HepG2 (cell line): Measurements from ENCODE around the gene TMEM95. TPM values are rescaled to one million over a fixed set of nuclear protein-coding genes. Genes with fewer than 3 reads are reported as not detected.

Experiments
- ATAC-seq: fragments of 200-7000 bp; cut with Tn5 transposase; 3 replicates; pipeline ENCODE4 v1.9.1; 2020; ENCODE audit warnings: mild to moderate bottlenecking, moderate library complexity
- BruUV-seq: library from RNA; stranded (reverse); fragments of 400-500 nt; replicated peaks from 2 replicates; lab custom pipeline; 2021; lab: Mats Ljungman, UMichigan
- CTCF ChIA-PET: fragments of 300-600 bp; formaldehyde crosslinking; extraction: SDS; loops from one replicate; lab custom pipeline; 2021; ENCODE audit warnings: low total read pairs, inconsistent platforms, low intra/inter-chr PET ratio; lab: Yijun Ruan, JAX
- POLR2A ChIA-PET: fragments of 350-600 bp; sonication (Branson Sonifier 250); formaldehyde crosslinking; loops from one replicate; lab custom pipeline; 2020; ENCODE audit warnings: antibody characterized with exemption, inconsistent platforms; lab: Yijun Ruan, JAX
- DNase-seq: peaks from one replicate; pipeline ENCODE4 v3.0.0-alpha.2; 2015; ENCODE audit warnings: low spot score
- FAIRE-seq: peaks from 3 replicates; lab custom pipeline; 2011; peaks lifted over from hg19 to GRCh38; lab: Jason Lieb, UNC
- H2AFZ ChIP-seq: one replicate; pipeline ENCODE4 v1.6.1; 2011; ENCODE audit warnings: low read length, inconsistent platforms
- H3K27ac ChIP-seq: fragments of 300-600 bp; 3 replicates; pipeline ENCODE4 v1.8.0; 2011; ENCODE audit warnings: mixed run types, mild to moderate bottlenecking, mixed read lengths, low read length, inconsistent platforms; ENCODE audit not compliant: insufficient read depth; ENCODE audit errors: extremely low read length
- H3K27me3 ChIP-seq, 2 experiments: fragments of 200-600 bp in 1 of 2; 2 replicates in 1 of 2; 3 replicates in 1 of 2; pipeline versions ENCODE4 v1.6.0 to v1.8.0; 2011; ENCODE audit warnings: low read length in 2 of 2, mild to moderate bottlenecking in 2 of 2, moderate library complexity in 2 of 2, inconsistent platforms in 1 of 2; ENCODE audit not compliant: insufficient read depth in 2 of 2, control insufficient read depth in 1 of 2
- H3K36me3 ChIP-seq, 2 experiments: fragments of 200-600 bp in 1 of 2; replicated peaks in 1 of 2; 2 replicates in 1 of 2; 3 replicates in 1 of 2; pipeline versions ENCODE4 v1.5.1 to v1.8.0; 2011; ENCODE audit warnings: low read length in 2 of 2, inconsistent platforms in 1 of 2; ENCODE audit not compliant: insufficient read depth in 2 of 2, control insufficient read depth in 1 of 2
- H3K4me1 ChIP-seq: 2 replicates; pipeline ENCODE4 v1.5.1; 2012; ENCODE audit warnings: low read length, inconsistent platforms; ENCODE audit not compliant: insufficient read depth
- H3K4me2 ChIP-seq: 2 replicates; pipeline ENCODE4 v1.6.0; 2011; ENCODE audit warnings: low read depth, low read length, inconsistent platforms
- H3K4me3 ChIP-seq, 3 experiments: fragments of 200-600 bp in 1 of 3; sonication (generic), shearing (Covaris generic) in 1 of 3; replicated peaks in 1 of 3; 2 replicates each; pipeline ENCODE4 v1.5.1; 2011 to 2016; ENCODE audit warnings: low read length in 3 of 3, inconsistent platforms in 2 of 3, low read depth in 2 of 3, mild to moderate bottlenecking in 2 of 3, control low read depth in 1 of 3, mixed read lengths in 1 of 3; ENCODE audit not compliant: insufficient read depth in 1 of 3
- H3K79me2 ChIP-seq: one replicate; pipeline ENCODE4 v1.6.1; 2011; ENCODE audit warnings: low read length, inconsistent platforms; ENCODE audit not compliant: insufficient read depth
- H3K9ac ChIP-seq: 2 replicates; pipeline ENCODE4 v1.6.0; 2011; ENCODE audit warnings: mild to moderate bottlenecking, low read depth, low read length, inconsistent platforms; ENCODE audit not compliant: insufficient read depth
- H3K9me3 ChIP-seq: 2 replicates; pipeline ENCODE4 v1.5.1; 2012; ENCODE audit warnings: mild to moderate bottlenecking, low read length
- H4K20me1 ChIP-seq: 2 replicates; pipeline ENCODE4 v1.6.0; 2011; ENCODE audit warnings: inconsistent platforms, mild to moderate bottlenecking, low read length, moderate library complexity; ENCODE audit not compliant: insufficient read depth
- AGO1 ChIP-seq: fragments of 200-400 bp; formaldehyde crosslinking; IDR thresholded peaks from 2 replicates; pipeline ENCODE4 v1.6.1; 2017; ENCODE audit warnings: mild to moderate bottlenecking, low read depth, low read length, moderate library complexity; ENCODE audit not compliant: poor library complexity, severe bottlenecking
- CTCF ChIP-seq: sonication (generic); formaldehyde crosslinking; IDR thresholded peaks from 2 replicates; pipeline ENCODE4 v1.5.0; 2020; ENCODE audit warnings: mild to moderate bottlenecking, missing genetic modification reagents, moderate library complexity
- DPF2 ChIP-seq: sonication (generic); formaldehyde crosslinking; IDR thresholded peaks from 2 replicates; pipeline ENCODE4 v1.4.0; 2020; ENCODE audit warnings: mild to moderate bottlenecking, low read depth, missing genetic modification reagents, borderline replicate concordance
- HNRNPL ChIP-seq: fragments of 200-400 bp; formaldehyde crosslinking; IDR thresholded peaks from 2 replicates; pipeline ENCODE4 v1.6.1; 2017; ENCODE audit warnings: mild to moderate bottlenecking, low read depth, low read length
- NCOA1 ChIP-seq: sonication (generic); formaldehyde crosslinking; IDR thresholded peaks from 2 replicates; pipeline ENCODE4 v1.9.0; 2021; ENCODE audit warnings: missing genetic modification reagents
- ZC3H13 ChIP-seq: sonication (generic); formaldehyde crosslinking; IDR thresholded peaks from 2 replicates; pipeline ENCODE4 v1.8.1; 2023; ENCODE audit warnings: mild to moderate bottlenecking, missing genetic modification reagents, moderate library complexity
- ZFP36 ChIP-seq: fragments of 150-350 bp; IDR thresholded peaks from 2 replicates; pipeline ENCODE4 v1.6.1; 2018; ENCODE audit warnings: borderline replicate concordance, low read length, low read depth; ENCODE audit not compliant: partially characterized antibody
- ZNF326 ChIP-seq: sonication (generic); formaldehyde crosslinking; IDR thresholded peaks from 2 replicates; pipeline ENCODE4 v1.4.0; 2020; ENCODE audit warnings: missing genetic modification reagents, borderline replicate concordance
- ZNF414 ChIP-seq: sonication (generic); formaldehyde crosslinking; IDR thresholded peaks from 2 replicates; pipeline ENCODE4 v1.5.0; 2020; ENCODE audit warnings: missing genetic modification reagents
- WGBS: methylation state at CpG from one replicate; pipeline ENCODE4 v1.1.6; 2017; ENCODE audit warnings: low lambda C conversion rate; 5-methylcytosine and 5-hydroxymethylcytosine counted together
- in situ Hi-C: cut with HindIII; loops from 2 replicates; pipeline ENCODE4 v1.10.0; 2017; ENCODE audit warnings: low pct_unique_long_range_greater_than_20kb; ENCODE audit not compliant: extremely low pct_ligation_motif_present
- intact Hi-C: fragments of 100-400 bp; cut with micrococcal nuclease; formaldehyde crosslinking; loops from one replicate; pipeline ENCODE4 v1.10.0; 2022; ENCODE audit not compliant: unreplicated experiment
- polyA plus RNA-seq, 8 experiments: library from polyadenylated mRNA; depleted of rRNA in 3 of 8; stranded (reverse) in 7 of 8; unstranded in 1 of 8; fragments of >200 nt; fragmentation: Illumina TruSeq in 4 of 8; extraction: Trizol in 4 of 8; gene quantifications; 2 replicates each; pipeline versions ENCODE4 v1.2.1 to v1.2.3, GENCODE V29; 2011 to 2016; ENCODE audit warnings: low read depth in 4 of 8, missing spikeins in 1 of 8, mixed read lengths in 1 of 8; ENCODE audit not compliant: insufficient read depth in 1 of 8
- total RNA-seq, 5 experiments: library from RNA; depleted of rRNA; stranded (reverse); fragments of >200 nt; fragmentation: Illumina TruSeq; extraction: Trizol; gene quantifications; 2 replicates each; pipeline ENCODE4 v1.2.3, GENCODE V29; 2016; ENCODE audit warnings: low read depth in 1 of 5
- TF ChIP-seq, protein P1 (sequence below), 2 experiments: sonication (generic) in 1 of 2; formaldehyde crosslinking in 1 of 2; IDR thresholded peaks; 2 replicates each; pipeline versions ENCODE4 v1.4.0 to v1.6.1; 2016 to 2020; ENCODE audit warnings: borderline replicate concordance in 1 of 2, low read depth in 1 of 2, mild to moderate bottlenecking in 1 of 2, missing genetic modification reagents in 1 of 2
- TF ChIP-seq, protein P2 (sequence below): sonication (generic); formaldehyde crosslinking; IDR thresholded peaks from 2 replicates; pipeline ENCODE4 v1.5.0; 2020; ENCODE audit warnings: mild to moderate bottlenecking, low read depth, missing genetic modification reagents, borderline replicate concordance
- TF ChIP-seq, protein P3 (sequence below): IDR thresholded peaks from 2 replicates; pipeline ENCODE4 v1.6.1; 2016; ENCODE audit warnings: low read depth, borderline replicate concordance

The TMEM95 gene
- total and polyA plus RNA-seq, 2 of the 13 experiments (the other 11 are each of a cell fraction or from before 2014, with no cell fraction given), result not detected

DNA sequence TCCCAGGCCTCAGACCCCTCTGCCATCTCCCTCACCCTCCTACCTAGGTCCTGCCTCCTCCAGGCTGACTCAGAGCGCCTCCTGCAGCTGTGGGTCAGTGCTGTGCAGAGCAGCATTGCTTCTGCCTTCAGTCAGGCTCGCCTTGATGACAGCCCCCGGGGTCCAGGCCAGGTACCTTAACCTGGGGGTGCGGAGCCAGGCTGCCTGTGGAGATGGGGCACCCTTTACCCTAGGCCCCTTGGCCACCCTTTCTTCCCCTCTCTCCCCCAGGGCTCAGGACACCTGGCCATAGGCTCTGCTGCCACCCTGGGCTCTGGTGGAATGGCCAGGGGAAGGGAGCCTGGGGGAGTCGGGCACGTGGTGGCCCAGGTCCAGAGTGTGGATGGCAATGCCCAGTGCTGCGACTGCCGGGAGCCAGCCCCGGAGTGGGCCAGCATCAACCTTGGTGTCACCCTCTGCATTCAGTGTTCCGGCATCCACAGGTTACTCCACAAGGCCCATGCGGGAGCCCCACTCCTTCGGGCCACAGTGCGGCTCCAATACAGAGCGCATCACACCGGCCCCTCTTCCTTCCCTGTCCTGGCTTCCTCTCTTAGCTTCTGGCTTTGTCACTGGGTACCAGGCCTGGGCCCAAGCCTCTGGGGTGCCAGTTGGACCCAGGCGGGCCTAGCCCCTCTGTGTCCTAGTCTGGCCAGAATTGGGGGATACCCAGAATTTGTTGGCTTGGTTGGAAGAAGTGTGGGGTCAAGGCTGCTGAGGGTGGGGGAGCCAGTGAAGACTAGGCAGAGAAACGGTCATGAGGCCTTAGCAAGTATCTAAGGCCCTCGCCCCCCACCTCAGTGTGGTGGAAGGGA is 8.0 kb upstream of the TMEM95 start:
- H2AFZ ChIP-seq, result no peak overlapping the region
- H3K4me1 ChIP-seq, result peaks cover 54% of the 10 kb centered on the region
- H4K20me1 ChIP-seq, result peaks cover 13% of the 10 kb centered on the region; the same call in 1 of the 2 replicates
- WGBS, result 53% methylated on average over 11 of the region's 18 CpGs
- TF ChIP-seq, protein P1, sequence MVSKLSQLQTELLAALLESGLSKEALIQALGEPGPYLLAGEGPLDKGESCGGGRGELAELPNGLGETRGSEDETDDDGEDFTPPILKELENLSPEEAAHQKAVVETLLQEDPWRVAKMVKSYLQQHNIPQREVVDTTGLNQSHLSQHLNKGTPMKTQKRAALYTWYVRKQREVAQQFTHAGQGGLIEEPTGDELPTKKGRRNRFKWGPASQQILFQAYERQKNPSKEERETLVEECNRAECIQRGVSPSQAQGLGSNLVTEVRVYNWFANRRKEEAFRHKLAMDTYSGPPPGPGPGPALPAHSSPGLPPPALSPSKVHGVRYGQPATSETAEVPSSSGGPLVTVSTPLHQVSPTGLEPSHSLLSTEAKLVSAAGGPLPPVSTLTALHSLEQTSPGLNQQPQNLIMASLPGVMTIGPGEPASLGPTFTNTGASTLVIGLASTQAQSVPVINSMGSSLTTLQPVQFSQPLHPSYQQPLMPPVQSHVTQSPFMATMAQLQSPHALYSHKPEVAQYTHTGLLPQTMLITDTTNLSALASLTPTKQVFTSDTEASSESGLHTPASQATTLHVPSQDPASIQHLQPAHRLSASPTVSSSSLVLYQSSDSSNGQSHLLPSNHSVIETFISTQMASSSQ (IDR thresholded peaks at IDR 0.05; ENCODE audit: low read depth), result no peak
- TF ChIP-seq, protein P1 (CRISPR knock-in tag; IDR thresholded peaks at IDR 0.05; ENCODE audit: borderline replicate concordance), result 0 out of 2 replicates have a peak, but pooled peaks have one; percentile 6
- 0 out of 2 replicates have a peak, but pooled peaks have one; percentile 28 for TF ChIP-seq NCOA1 (CRISPR knock-in tag)
- TF ChIP-seq, protein P2, sequence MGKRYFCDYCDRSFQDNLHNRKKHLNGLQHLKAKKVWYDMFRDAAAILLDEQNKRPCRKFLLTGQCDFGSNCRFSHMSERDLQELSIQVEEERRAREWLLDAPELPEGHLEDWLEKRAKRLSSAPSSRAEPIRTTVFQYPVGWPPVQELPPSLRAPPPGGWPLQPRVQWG (CRISPR knock-in tag), result no peak
- peak; percentile 88 for TF ChIP-seq AGO1
- 0 out of 2 replicates have a peak, but pooled peaks have one; percentile 18 for TF ChIP-seq ZNF414 (CRISPR knock-in tag)
- TF ChIP-seq CTCF, result peak; percentile 29; the same call in 1 of the 2 replicates
- peak; percentile 60; the same call in 1 of the 2 replicates for TF ChIP-seq ZNF326 (CRISPR knock-in tag)
- TF ChIP-seq, protein P3, sequence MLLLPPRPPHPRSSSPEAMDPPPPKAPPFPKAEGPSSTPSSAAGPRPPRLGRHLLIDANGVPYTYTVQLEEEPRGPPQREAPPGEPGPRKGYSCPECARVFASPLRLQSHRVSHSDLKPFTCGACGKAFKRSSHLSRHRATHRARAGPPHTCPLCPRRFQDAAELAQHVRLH, result no peak
- 0 out of 2 replicates have a peak, but pooled peaks have one; percentile 23 for TF ChIP-seq HNRNPL
- TF ChIP-seq DPF2, result 0 out of 2 replicates have a peak, but pooled peaks have one; percentile 19
- peak; percentile 50; the same call in 1 of the 2 replicates for TF ChIP-seq ZC3H13 (CRISPR knock-in tag)
- no peak for TF ChIP-seq ZFP36
- no peak for DNase-seq
- no peaks in the 10 kb centered on the region for H3K79me2 ChIP-seq
- intact Hi-C loops, result loop anchor here (2.0 kb wide), 1 partner anchor 66 kb away; the partner anchor contains the start of gene SLC2A4
- peaks cover 2 to 20% of the 10 kb centered on the region in 2 experiments; a peak in 3 of 5 replicates for H3K27me3 ChIP-seq
- no peak overlapping the region for H3K4me2 ChIP-seq
- no peak for ATAC-seq
- ChIA-PET CTCF (interaction anchor here (1.0 to 5.9 kb wide), 3 partner anchors 23 to 66 kb away, joined by 3 to 41 read pairs (median 15); partner anchors contain the start of gene SLC2A4), POLR2A (interaction anchor here (1.9 to 2.3 kb wide), 2 partner anchors 12 to 56 kb away, joined by 5 to 7 read pairs; partner anchors contain the start of gene TMEM256)
- H3K9ac ChIP-seq, result no peak overlapping the region
- no peak overlapping the region for H3K4me3 ChIP-seq
- H3K27ac ChIP-seq, result no peak overlapping the region
- no peaks in the 10 kb centered on the region for H3K9me3 ChIP-seq
- no peak for FAIRE-seq
- H3K36me3 ChIP-seq, result no peaks in the 10 kb centered on the region
- in situ Hi-C loops, result no loop called here
- no TSS peak for BruUV-seq
